ENCODE results near the gene HSCB.

- TF ChIP-seq CTCF (IDR thresholded peaks at IDR 0.05; ENCODE audit: insufficient read depth, low read length, poor library complexity, severe bottlenecking) (no peak), EZH2phosphoT487 (conservative IDR thresholded peaks at IDR 0.05; ENCODE audit: low read length) (no peak)
Measured at GRCh38 chr22:28766628-28767027, 24.8 kb downstream of the HSCB start.
